ENCODE results near the gene COL6A3.

The COL6A3 gene

GRCh38 chr2:237450108-237450507, 36.1 kb upstream of the COL6A3 start:
- no peak for DNase-seq (ENCODE audit: low spot score)
- no peak for TF ChIP-seq CTCF (conservative IDR thresholded peaks at IDR 0.05; ENCODE audit: low read depth)
- no peak overlapping the region for H3K27ac ChIP-seq
- CTCF ChIA-PET = no interaction called here
- POLR2A ChIA-PET (ENCODE audit: low non-redundant PET) = no interaction called here

GRCh38 chr2:237449193-237449881, 35.4 kb upstream of the COL6A3 start:
- ChIA-PET CTCF (interaction anchor here (0.5 kb wide), 1 partner anchor 74 kb away, joined by 4 read pairs; no protein-coding TSS in a partner anchor), POLR2A (ENCODE audit: low non-redundant PET) (no interaction called here)
- no peak overlapping the region for H3K27ac ChIP-seq
- no peak for DNase-seq (ENCODE audit: low spot score)
- TF ChIP-seq CTCF (conservative IDR thresholded peaks at IDR 0.05; ENCODE audit: low read depth) = no peak

GRCh38 chr2:237448626-237449025, 34.7 kb upstream of the COL6A3 start:
- ChIA-PET CTCF (no interaction called here), POLR2A (ENCODE audit: low non-redundant PET) (no interaction called here)
- TF ChIP-seq CTCF (conservative IDR thresholded peaks at IDR 0.05; ENCODE audit: low read depth) = no peak
- no peak overlapping the region for H3K27ac ChIP-seq
- DNase-seq (ENCODE audit: low spot score) = no peak

- no peak for DNase-seq (ENCODE audit: low spot score)
- H3K27ac ChIP-seq = no peak overlapping the region
- POLR2A ChIA-PET (ENCODE audit: low non-redundant PET) = no interaction called here
- CTCF ChIA-PET = interaction anchor here (0.9 kb wide), 1 partner anchor 28 kb away, joined by 4 read pairs; no protein-coding TSS in a partner anchor
- TF ChIP-seq CTCF (conservative IDR thresholded peaks at IDR 0.05; ENCODE audit: low read depth) = no peak
Measured at GRCh38 chr2:237448171-237448570, 34.2 kb upstream of the COL6A3 start.

- no peak overlapping the region for H3K27ac ChIP-seq
- no peak for DNase-seq (ENCODE audit: low spot score)
- ChIA-PET CTCF (interaction anchor here (0.5 to 0.9 kb wide), 2 partner anchors 29 to 127 kb away, joined by 3 to 4 read pairs; no protein-coding TSS in a partner anchor), POLR2A (ENCODE audit: low non-redundant PET) (no interaction called here)
- no peak for TF ChIP-seq CTCF (conservative IDR thresholded peaks at IDR 0.05; ENCODE audit: low read depth)
Measured at GRCh38 chr2:237447496-237447895, 33.5 kb upstream of the COL6A3 start.

- POLR2A ChIA-PET (ENCODE audit: low non-redundant PET) = no interaction called here
- H3K27ac ChIP-seq = no peak overlapping the region
- TF ChIP-seq CTCF (conservative IDR thresholded peaks at IDR 0.05; ENCODE audit: low read depth) = no peak
- CTCF ChIA-PET = no interaction called here
- DNase-seq (ENCODE audit: low spot score) = no peak
Measured at GRCh38 chr2:237446338-237446665, 32.3 kb upstream of the COL6A3 start.

Measured in RWPE1 (cell line).